Esophagus mucosa (tissue), 1 donor: ENCODE measurements around the gene VAMP2. TPM values are rescaled to one million over a fixed set of nuclear protein-coding genes. Genes with fewer than 3 reads are reported as not detected.

Experiments used
- ATAC-seq: fragments of 200-7000 bp; cut with Tn5 transposase; one replicate; pipeline ENCODE4 v1.9.1; 2020
- total RNA-seq: library from RNA; stranded (reverse); gene quantifications from one replicate; pipeline ENCODE4 v1.2.4, GENCODE V29; 2023
- donor health status: DM: yes; HTN: yes; CAD: no.

VAMP2 gene, protein sequence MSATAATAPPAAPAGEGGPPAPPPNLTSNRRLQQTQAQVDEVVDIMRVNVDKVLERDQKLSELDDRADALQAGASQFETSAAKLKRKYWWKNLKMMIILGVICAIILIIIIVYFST
- total RNA-seq = 20.9 TPM

DNA sequence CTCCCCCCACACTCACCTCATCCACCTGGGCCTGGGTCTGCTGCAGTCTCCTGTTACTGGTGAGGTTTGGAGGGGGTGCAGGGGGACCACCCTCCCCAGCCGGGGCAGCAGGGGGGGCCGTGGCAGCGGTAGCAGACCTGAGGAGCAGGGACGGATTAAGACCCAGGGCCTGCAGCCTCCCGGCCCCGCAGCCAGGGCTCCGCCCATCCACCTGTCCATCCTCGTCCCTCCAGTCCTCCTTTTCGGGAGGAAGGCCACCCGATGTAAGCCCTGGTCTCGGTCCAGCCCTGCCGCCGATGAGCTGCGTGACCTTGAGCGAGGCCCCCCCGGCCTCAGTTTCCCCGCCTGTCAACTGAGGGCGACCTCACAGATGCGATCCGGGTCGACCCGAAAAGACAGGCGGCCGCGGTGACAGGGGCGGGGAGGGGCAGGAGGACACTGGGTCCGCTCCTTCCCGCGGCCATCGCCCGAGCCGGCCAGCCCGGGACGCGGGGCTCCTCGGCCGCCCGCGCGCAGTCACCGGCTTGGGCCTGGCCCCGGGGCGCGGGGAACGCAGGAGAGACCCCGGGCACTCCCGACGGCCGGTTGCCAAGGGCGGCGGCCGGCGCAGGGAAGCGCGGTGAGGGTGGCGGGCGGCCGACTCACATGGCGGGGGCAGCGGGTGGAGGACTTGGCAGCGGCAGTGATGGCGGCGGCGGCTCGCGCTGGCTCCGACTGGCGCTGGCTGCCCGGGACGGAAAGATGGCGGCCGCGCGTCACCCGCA, at the start of gene VAMP2:
TSS of gene VAMP2 (minus strand) at position 716 of the 764 bp plus-strand sequence. CDS start at position 647, 69 bp downstream.
- ATAC-seq = peak; percentile 50

DNA sequence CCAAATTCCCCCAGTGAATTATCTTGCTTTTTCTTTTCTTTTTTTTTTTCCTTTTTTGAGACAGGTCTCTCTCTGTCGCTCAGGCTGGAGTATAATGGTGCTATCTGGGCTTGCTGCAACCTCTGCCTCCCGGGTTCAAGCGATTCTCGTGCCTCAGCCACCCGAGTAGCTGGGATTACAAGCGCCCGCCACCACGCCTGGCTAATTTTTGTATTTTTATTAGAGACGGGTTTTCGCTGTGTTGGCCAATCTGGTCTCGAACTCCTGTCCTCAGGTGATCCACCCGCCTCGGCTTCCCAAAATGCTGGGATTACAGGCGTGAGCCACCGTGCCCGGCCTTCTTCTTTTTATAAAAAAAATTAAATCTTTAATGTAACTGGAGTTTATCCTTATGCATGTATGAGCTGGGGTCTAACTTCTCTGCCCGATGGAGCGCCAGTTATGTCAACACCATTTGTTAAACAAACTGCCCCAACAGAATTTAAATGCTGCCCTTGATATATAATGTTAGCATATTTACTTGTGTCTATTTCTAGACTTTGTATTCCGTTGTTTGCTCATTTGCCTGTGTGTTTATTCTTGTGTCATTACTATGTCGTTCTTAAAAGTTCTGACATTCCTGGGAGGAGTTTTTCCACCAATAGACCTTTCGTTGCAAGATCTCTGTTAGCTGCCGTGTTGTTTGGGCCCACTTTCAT, 48.2 kb upstream of the VAMP2 start:
- no peak for ATAC-seq

DNA sequence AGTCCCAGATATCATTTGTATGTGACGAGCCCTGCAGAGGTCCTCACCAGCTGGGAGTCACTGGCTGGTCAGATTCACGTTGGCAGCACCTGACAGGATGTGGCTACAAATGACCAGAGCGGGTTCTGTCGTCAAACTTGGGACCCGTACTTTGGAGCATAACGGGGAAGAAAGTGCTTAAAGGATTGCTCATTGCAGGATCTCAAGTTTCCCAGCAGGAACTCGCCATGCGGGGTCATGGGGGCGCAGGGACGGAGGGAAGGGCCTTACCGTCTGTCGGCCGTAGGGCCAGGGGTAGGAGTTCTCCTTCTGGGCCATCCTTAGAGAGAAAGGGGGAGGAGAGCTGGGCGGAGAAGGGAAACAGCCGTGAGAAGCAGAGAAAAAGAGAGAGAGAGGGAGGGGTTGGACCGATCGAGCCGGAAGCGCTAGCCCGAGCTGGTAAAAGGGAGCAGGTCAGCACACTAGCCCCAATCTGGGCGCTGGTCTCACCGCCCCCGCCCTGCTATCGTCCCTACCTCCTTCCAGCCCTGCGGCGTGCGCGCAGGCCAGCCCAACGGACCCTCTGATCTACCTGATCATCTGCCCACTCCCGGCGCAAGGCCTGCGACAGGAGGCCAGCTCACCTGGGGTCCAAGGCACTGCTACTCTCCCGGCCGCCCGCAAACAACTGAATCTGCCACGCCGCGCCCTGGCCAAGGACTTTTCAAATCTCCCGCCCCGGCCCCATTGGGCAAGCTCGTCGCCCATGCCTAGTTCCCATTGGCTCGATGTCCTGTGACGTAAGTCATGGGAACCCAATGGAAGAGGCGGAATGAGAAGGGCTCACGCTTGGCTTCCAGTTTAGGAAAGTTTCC, 47.4 kb upstream of the VAMP2 start, which contains the start of gene AURKB:
TSS of gene AURKB (minus strand) at position 669 of the 854 bp plus-strand sequence. CDS start at position 318, 351 bp downstream.
- ATAC-seq = peak; percentile 90

DNA sequence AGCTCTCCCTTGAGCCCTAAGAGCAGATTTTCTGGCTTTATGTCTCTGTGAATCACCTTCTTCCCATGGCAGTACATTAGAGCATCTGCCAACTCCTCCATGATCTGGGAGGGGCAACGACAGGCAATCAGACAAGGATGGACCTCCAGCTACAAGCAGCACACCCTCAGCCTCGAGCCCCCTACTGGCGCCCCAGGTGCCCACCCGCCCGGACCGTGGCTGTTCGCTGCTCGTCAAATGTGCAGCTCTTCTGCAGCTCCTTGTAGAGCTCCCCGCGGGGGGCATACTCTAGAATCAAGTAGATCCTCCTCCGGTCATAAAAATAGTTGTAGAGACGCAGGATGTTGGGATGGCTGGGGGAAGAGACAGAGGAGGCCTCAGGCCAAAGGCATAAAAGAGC, 43.8 kb upstream of the VAMP2 start:
- no peak for ATAC-seq

DNA sequence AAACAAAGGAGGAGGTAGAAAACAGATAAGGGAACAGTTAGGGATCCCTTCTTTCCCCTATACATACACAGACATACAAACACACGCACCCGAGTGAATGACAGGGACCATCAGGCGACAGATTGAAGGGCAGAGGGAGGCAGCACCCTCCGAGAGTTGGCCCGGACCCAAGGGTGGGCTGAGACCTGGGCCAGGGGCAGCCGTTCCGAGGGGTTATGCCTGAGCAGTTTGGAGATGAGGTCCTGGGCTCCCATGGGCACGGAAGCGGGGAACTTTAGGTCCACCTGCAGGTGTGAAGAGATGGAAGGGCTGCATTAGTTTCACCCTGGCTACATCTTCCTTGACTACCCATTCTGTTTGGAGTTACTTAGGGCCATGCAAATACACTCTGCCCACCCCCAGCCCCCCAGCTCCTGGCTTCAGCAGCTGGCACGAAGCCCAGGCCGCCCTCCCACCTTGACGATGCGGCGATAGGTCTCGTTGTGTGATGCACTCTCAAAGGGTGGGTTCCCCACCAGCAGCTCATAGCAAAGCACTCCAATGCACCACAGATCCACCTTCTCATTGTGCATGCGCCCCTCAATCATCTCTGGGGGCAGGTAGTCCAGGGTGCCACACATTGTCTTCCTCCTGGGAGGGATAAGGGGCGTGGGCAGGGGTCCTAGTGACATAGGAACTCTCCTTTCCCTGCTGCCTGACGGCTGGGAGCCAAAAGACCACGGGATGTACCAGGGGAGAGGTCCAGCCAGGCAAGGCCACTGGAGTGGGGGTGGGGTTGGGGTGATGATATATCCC, 42.2 kb upstream of the VAMP2 start:
- ATAC-seq = no peak

DNA sequence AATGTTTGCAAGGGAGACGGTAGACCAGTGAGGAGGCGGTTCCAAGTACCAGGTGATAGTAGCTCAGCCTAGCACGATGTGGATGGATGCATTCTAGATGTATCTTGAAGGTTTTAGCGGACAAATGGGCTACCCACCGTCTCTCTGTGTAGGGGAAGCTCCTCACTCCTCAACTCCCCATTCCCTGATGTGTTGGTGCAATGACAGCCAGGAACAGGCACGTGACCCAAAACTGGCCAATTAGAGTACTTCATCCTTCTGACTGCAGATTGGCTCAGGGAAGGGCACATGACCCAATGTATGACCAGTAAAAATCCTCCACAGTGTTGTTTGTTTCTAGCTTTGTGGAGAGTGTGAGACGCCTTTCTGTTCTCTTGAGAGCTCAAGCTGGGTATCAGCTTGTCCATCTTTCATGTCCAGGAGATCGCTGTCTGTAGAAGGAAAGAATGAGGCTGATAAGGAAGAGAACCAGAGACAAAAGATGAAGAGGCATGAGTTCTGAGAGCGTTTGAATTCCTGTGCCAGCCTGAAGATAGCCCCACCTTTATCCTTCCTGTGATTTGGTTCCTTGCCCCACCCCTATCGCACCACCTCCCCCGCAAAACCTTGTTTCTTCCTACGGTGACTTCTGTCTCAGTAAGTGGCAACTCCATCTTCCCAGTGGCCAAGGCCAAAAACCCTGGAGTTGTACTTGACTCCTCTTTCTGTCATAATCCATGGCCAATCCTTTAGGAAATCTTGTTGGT, 29.5 kb upstream of the VAMP2 start:
- ATAC-seq = peak; percentile 50

DNA sequence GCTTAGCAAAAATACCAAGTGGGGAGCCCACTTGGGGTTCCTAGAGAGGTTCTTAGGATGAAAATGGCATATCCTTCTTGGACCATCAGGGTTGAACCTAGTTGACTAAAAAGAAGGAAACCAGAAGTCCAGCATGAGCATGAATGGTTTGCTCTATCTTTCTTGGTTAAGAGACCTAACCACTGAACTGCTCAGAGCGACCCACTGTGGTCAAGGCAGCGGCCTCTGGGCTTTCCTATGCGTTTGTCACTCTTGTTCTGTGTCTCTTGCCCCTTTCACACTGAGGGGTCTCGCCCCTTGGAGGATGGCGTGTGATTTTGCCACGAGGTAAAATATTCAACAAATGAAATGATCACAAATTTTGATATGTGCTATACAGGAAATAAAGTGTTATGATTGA, 27.8 kb upstream of the VAMP2 start:
- ATAC-seq = no peak

DNA sequence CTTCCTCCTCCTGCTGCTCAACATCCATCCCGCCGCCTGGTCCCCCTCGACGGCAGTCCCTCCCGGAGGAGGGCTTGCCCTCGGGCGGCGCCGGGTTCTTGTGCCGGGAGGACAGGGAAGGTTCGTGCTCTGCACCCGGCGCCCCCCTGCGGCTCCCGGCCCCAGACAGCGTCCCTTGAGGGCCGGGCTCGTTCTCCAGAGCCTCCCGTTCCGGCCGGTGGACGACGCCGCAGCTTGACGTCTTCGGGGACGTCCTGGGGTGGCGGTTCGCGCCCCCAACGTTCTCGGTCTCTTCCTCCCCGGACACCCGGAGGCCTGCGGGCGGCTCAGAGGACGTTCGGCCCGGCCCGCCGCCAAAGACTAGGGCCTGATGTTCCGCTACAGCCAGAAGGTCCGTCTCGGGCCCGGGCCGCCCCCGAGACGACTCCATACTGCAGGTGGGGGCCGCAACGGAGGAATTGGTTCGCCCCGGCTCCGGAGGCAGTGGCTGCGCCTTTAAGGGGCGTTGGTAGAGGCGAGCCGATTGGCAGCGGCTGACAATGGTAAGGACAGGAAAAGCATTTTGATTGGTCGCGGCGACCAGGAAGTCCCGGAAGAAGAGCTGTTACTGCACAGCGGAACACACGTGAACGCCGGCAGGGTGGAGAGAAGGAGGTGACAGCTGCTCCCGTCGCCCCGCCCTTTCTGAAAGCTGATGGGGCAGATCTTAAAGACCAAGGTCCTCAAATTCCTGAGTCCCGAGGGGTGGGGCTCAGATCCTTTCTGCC, 27.1 kb upstream of the VAMP2 start, which contains the start of gene BORCS6:
TSS of gene BORCS6 (minus strand) at position 470 of the 767 bp plus-strand sequence. CDS start at position 430, 40 bp downstream.
- peak; percentile 74 for ATAC-seq

DNA sequence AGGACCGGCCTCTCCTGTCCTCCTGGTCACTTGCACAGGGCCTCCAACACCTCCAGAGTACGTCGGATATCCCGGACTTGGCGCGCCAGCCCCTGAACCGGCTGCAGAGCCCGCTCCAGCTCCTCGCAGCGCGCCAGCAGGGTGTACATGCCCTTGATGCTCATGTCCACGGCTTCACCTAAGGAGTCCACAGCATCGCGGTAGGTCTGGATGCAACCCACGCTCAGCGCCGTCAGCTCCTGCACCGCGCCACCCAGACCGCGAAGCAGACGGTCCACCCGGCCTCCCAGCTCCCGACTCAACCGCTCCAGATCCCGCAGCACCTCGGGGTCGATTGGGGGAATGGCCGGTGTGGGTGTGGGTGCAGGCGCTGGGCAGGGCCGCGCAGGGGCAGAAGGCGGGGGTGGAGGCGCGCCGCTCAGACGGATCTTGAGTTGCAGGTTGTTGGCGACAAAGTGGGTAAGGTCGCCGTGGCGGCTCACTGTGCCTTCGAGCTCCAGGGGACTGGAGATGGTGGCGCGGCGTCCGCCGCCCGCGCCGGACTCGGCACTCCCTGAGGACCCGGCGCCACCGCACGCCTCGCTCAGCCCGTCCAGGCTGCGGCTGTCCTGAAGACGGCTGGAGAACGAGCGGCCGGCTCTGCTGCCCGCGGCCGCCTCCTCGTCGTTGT, 26.4 kb upstream of the VAMP2 start:
- ATAC-seq = no peak

DNA sequence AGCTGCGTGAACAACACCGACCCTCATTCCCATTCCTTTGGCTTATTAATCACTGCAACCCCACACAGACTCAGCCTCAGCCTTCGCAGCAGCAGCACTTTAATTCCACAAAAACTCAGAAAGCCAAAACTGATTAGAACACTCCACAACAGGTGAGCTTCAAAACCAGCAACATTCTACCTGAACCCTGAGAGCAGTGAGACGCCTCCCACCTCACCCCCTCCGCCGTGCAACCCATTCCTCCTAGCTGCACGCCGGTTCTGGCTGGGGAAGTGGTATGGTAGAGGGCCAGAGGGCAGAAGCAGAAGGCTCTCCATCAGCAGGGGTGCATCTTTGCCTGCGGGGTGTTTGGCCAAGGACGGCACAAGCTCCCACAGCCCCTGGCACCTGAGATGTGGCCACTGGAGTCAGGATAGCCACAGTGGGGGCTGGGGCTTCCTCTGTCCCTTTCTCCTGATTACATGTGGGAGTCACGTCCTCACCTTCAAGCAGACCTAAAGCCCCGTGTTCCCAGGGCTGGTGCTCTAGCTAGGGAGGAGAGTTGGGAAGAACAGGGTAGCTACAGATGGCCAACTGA, 25.6 kb upstream of the VAMP2 start:
- no peak for ATAC-seq

DNA sequence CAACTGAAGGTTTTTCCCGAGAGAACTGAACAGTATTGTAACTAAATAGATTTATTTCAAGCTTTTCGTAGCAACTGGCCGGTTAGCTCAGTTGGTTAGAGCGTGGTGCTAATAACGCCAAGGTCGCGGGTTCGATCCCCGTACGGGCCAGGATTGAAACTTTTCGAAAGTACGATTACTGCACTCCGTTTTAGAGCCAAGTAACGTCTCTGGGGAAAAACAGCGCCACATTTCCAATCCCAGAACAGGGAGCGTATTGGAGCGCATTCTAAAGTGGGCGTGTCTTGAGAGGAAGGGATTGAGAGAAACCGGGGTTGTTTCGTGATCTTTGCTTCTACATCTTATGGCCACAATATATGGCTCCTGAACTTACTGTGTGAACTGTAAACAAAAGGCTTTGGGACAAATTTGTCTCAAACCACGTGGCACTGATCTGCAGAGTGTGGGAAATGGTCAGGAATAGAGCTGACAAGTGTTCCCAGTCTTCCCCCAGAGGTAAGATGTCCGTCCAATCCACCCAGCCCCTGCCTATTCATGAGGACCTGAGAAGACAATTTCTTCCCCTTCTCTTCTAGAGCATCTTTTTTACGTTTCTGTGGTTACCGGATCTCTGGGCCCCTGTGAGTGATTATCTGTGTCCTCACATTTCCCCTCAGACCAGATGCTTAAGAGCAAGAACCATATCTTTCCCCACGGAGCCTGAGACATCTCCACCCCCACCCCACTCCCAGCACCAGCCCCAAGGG, 24.9 kb upstream of the VAMP2 start:
- ATAC-seq = peak; percentile 68

DNA sequence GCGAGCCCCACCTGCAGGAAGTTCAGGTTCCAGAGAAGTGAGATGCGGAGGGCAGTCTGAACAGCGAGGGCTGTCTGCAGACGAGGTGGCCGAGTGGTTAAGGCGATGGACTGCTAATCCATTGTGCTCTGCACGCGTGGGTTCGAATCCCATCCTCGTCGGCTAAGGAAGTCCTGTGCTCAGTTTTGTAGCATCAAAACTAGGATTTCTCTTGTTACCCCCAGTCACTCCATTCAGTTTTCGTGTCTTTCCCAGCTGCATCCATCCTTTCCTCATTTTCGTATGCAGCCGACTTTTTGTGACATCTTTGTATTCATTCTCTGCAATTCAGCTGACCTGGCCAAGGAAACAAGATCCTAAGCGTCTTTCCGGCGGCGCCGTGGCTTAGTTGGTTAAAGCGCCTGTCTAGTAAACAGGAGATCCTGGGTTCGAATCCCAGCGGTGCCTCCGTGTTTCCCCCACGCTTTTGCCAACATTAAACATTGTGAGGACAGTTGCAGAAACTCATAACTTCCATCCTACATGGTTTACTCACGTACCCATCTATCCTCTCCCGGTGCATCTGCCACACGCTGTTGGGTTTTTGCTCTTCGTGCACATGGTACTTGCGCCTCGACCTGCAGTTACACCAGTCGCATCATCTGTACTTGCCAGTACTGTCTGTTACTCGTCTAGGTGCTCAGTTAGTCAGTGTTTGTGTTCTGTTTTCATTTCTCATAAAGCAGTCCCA, 24.2 kb upstream of the VAMP2 start:
- ATAC-seq = peak; percentile 68

DNA sequence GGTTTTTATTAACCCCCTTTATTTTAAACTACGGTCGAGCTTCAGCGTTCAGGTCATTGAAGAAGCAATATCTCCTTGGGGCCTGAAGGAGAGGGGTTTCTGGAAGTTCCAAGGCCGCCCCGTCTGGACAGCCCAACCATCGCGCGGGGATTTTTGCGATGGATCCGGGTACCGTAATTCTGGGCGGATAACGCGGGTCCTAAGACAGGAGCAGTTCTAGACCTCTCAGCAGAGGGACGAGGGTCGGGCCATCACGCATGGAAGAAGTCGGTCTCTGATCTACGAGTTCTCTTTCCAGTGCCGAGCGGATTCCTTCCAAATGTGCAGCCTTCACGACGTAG, 23.7 kb upstream of the VAMP2 start:
- no peak for ATAC-seq

DNA sequence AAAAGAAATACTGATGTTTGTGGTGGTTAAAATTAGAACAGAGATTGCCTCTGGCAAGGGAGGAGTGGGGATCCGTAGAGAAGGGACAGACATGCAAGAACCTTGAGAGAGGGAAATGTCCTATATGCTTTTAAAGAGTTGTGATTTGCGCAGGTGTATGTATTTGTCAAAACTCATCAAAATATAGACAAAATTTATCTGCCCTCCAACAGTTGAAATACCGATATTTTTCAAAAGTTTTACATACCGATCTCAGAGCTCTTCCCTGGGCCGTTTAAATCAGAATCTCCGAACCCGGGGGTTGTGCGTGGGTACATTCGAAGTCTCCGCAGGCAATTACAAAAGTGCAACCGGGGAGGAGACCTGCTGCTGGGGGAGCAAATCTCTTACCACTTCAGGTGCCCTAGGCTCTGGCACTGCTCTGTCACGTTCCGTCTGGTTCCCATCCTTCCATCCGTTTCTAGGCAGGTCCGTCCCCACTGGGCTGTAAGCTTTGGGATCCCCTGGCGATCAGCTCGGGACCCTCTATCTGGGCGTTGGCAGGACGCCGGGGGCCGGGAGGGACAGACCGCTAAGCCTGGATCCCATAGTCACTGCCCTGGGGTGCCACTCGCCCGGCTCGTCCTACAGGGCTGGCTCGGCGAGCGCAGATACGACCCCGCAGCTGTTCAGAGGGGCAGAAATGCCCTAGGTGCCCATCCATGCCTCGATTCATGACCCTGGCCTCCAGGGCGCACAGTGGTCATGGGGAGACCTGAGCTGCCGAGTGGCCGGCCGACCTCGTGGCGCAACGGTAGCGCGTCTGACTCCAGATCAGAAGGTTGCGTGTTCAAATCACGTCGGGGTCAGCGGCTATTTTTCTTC, 23.1 kb upstream of the VAMP2 start:
- peak; percentile 27 for ATAC-seq

DNA sequence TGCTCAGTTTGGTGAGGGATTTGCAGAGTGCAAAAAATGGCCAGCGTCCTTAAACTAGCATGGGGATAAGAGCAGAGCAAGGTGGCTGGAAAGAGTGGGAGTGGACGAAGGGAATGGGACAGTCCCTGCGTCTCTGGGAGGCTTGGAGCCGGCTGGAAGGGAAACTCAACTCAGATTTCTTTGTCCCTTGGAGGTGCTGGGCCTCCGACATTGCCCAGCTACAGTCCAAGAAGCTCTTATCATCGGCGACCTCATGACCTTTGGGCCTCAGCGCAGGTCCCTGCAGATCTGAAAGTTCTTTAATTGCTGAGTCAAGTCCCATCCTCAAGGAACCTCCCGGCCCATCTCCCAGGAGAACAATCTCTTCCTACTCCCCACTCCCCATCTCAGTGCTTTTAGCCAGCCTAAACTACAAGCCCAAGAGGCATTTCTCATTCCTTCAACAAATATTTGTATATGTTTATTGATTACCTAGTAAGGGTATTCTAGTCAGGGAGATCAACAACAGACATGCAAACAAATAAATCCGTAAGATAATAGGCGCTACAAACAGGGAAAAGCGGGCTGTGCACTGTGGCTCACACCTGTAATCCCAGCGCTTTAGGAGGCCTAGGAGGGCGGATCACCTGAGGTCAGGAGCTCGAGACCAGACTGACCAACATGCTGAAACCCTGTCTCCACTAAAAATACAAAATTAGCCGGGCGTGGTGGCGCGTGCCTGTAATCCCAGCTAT, 14.4 kb upstream of the VAMP2 start:
- ATAC-seq = no peak
